Astrocyte of the spinal cord (primary cell): ENCODE measurements around the gene RNU1-3.
"Not testable (repeated sequence)": the region's sequence is repeated elsewhere in the genome, so short reads cannot be mapped to it uniquely, and the experiment has no call there.

ENCODE experiments used
- DNase-seq: peaks from one replicate; pipeline ENCODE4 v3.0.0; 2011; ENCODE audit warnings: low read depth, low spot score
- H3K4me3 ChIP-seq: 2 replicates; pipeline ENCODE4 v1.5.1; 2011; ENCODE audit warnings: low read depth, mild to moderate bottlenecking, low read length, moderate library complexity
- in situ Hi-C: cut with HindIII; loops from 2 replicates; pipeline ENCODE4 v1.10.0; 2017; ENCODE audit warnings: low sequenced_read_pairs
- TF ChIP-seq, protein P1 (sequence below): IDR thresholded peaks from 2 replicates; pipeline ENCODE4 v1.5.1; 2012; ENCODE audit warnings: low read depth, mild to moderate bottlenecking, low read length, inconsistent platforms

Gene RNU1-3

DNA sequence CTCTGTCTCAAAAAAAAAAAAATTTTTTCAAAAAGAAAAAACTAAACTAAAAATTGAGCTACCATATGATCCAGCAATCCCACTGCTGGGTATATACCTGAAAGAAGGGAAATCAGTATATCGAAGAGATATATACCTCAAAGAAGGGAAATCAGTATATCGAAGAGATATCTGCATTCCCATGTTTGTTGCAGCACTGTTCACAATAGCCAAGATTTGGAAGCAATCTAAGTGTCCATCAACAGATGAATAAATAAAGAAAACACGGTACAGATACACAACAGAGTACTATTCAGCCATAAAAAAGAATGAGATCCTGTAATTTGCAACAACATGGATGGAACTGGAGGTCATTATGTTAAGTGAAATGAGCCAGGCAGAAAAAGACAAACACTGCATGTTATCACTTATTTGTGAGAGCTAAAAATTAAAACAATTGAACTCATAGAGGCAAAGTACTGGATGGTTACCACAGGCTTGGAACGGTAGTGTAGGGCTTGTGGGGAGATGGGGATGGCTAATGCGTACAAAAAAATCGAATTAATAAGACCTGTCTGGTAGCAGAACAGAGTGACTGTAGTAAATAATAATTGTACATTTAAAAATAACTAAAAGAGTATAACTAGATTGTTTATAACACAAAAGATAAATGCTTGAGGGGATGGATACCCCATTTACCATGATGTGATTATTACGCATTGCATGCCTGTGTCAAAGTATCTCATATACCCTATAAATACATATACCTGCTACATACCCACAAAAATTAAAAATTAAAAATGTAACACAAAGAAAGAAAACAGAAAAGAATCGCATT, 25.4 kb downstream of the RNU1-3 start:
- H3K4me3 ChIP-seq, DNase-seq, in situ Hi-C loops: not testable (repeated sequence)

- DNase-seq, in situ Hi-C loops, H3K4me3 ChIP-seq: not testable (repeated sequence)
Observed at GRCh38 chr1:16639091-16640031, 27.4 kb downstream of the RNU1-3 start.

GRCh38 chr1:16637941-16638778, 28.6 kb downstream of the RNU1-3 start:
- H3K4me3 ChIP-seq, DNase-seq, in situ Hi-C loops: not testable (repeated sequence)

- DNase-seq, in situ Hi-C loops, H3K4me3 ChIP-seq: not testable (repeated sequence)
Observed at GRCh38 chr1:16636551-16637195, 30.1 kb downstream of the RNU1-3 start.

GRCh38 chr1:16635959-16636358, 30.8 kb downstream of the RNU1-3 start:
- in situ Hi-C loops, DNase-seq, H3K4me3 ChIP-seq: not testable (repeated sequence)

DNA sequence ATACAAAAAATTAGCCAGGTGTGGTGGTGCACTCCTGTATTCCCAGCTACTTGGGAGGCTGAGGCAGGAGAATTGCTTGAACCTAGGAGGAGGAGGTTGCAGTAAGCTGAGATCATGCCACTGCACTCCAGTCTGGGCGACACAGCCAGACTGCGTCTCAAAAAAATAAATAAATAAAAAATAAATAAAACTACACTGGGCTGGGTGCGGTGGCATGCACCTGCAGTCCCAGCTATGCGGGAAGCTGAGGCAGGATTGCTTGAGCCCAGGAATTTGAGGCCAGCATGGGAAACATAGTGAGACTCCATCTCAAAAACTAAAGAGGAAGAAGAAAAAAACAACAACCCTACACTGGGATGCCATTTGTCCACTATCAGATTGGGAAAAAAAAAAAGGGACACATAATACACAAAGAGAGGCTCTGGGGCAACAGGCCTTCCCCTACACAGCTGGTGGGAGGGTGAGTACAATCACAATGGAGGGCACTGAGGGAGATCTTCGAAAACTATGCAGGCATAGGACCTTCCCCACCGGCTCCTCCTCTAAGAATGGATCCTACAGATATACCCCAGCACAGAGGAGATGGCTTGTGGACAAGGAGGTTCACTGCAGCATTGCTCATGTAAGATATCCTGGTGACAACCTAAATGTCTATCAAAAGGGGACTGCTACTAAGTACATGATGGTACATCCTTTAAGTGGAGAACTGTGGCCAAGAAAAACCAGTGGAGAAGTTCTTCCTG, 33.0 kb downstream of the RNU1-3 start:
- DNase-seq, in situ Hi-C loops, H3K4me3 ChIP-seq: not testable (repeated sequence)

DNA sequence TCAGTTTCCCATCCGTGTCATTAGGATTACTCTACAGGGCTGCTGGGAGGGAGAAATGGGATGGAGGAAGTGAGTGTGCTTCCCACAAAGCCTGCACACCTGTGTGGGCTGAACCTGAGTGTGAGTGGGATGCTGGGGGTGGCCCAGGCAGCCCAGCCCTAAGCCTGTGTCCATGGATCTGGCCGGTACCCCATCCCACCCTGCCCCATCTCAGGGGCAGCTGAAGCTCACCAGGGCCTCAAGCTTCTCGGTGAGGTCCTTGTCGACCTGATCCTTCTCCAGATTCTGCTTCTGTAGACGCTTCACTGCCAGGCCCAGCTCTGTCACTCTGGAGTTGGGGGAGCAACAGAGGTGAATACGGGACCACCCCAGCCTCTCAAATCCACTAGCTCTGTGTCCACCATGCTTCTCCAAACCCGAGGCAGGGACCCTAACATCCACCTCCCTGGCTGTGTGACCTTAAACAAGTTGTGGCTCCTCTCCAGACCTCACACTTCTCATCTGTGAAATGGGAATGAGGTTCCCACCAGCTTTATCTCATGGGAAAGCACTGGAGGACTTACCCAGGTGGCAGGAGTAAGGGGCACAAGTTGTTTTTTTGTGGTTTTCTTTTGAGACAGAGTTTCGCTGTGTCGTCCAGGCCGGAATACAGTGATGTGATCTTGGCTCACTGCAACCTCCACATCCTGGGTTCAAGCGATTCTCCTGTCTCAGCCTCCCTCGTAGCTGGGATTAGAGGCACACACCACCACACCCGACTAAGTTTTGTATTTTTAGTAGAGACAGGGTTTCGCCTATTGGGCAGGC, 34.5 kb downstream of the RNU1-3 start:
- DNase-seq, in situ Hi-C loops, H3K4me3 ChIP-seq: not testable (repeated sequence)

DNA sequence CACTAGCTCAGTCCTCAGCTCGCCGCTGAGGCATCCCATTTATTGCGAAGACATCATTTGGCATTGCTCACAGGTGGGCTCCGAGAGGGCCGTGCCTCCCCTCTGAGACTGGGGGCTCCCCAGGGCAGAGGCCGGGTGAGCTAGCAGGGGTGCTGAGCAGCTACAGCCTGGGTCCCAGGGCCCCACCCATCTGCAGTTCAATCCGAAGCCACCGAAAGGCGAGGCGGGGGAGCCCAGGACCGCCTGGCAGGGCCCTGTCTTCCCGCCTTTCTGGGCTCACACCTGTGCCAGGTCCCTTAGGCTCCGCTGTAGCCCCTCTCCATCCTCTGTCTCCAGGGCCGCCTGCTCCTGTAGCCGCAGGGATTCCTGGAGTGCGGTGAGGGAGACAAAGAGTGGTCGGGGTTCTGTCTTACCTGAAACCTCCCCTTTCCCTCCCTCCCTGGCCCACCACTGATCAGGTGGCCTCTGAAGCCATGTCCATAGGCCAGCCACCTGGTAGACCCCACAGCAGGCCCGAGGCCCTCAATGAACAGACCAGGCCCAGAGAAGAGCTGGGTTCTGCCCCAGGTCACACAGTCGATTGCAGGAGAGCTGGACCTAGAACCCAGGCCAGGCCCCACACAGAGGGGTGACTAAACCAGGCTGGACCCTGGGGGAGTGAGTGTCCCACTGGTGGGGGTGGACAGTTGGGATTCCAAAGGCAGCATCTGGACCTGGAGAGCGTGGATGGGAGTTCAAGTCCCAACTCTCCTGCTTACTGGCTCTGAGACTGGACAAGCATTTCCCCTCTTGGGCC, 35.3 kb downstream of the RNU1-3 start:
- no peak overlapping the region for H3K4me3 ChIP-seq
- TF ChIP-seq, protein P1, sequence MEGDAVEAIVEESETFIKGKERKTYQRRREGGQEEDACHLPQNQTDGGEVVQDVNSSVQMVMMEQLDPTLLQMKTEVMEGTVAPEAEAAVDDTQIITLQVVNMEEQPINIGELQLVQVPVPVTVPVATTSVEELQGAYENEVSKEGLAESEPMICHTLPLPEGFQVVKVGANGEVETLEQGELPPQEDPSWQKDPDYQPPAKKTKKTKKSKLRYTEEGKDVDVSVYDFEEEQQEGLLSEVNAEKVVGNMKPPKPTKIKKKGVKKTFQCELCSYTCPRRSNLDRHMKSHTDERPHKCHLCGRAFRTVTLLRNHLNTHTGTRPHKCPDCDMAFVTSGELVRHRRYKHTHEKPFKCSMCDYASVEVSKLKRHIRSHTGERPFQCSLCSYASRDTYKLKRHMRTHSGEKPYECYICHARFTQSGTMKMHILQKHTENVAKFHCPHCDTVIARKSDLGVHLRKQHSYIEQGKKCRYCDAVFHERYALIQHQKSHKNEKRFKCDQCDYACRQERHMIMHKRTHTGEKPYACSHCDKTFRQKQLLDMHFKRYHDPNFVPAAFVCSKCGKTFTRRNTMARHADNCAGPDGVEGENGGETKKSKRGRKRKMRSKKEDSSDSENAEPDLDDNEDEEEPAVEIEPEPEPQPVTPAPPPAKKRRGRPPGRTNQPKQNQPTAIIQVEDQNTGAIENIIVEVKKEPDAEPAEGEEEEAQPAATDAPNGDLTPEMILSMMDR: no peak
- DNase-seq: no peak
- in situ Hi-C loops: no loop called here
